HepG2 (cell line): ENCODE results near the gene HPCAL1. TPM values are rescaled to one million over a fixed set of nuclear protein-coding genes. Genes with fewer than 3 reads are reported as not detected.

ENCODE experiments used
- AGO1 ChIP-seq: fragments of 200-400 bp; formaldehyde crosslinking; IDR thresholded peaks from 2 replicates; pipeline ENCODE4 v1.6.1; 2017; ENCODE audit warnings: mild to moderate bottlenecking, low read depth, low read length, moderate library complexity; ENCODE audit not compliant: poor library complexity, severe bottlenecking
- CBFB ChIP-seq: sonication (generic); formaldehyde crosslinking; IDR thresholded peaks from 2 replicates; pipeline ENCODE4 v1.4.0; 2020; ENCODE audit warnings: missing genetic modification reagents
- FIP1L1 ChIP-seq: fragments of 200-400 bp; formaldehyde crosslinking; IDR thresholded peaks from 2 replicates; pipeline ENCODE4 v1.6.1; 2018; ENCODE audit warnings: low read depth, mild to moderate bottlenecking, low read length, moderate library complexity, borderline replicate concordance; ENCODE audit not compliant: insufficient read depth
- FOXJ3 ChIP-seq: sonication (generic); formaldehyde crosslinking; IDR thresholded peaks from 2 replicates; pipeline ENCODE4 v1.4.0; 2020; ENCODE audit warnings: missing genetic modification reagents, mild to moderate bottlenecking, borderline replicate concordance
- HINFP ChIP-seq: sonication (generic); formaldehyde crosslinking; IDR thresholded peaks from 2 replicates; pipeline ENCODE4 v1.4.0; 2020; ENCODE audit warnings: low read depth, mild to moderate bottlenecking, missing genetic modification reagents
- JUND ChIP-seq: sonication (generic); formaldehyde crosslinking; IDR thresholded peaks from 2 replicates; pipeline ENCODE4 v1.8.0; 2022; ENCODE audit warnings: mild to moderate bottlenecking, missing genetic modification reagents
- POGZ ChIP-seq: sonication (generic); formaldehyde crosslinking; IDR thresholded peaks from 2 replicates; pipeline ENCODE4 v1.4.0; 2020; ENCODE audit warnings: mild to moderate bottlenecking, missing genetic modification reagents
- TCF7 ChIP-seq: sonication (generic); IDR thresholded peaks from 2 replicates; pipeline ENCODE4 v1.6.1; 2016; ENCODE audit warnings: antibody characterized with exemption, low read depth
- ZBTB7A ChIP-seq: sonication (generic); formaldehyde crosslinking; IDR thresholded peaks from 2 replicates; pipeline ENCODE4 v1.8.0; 2022; ENCODE audit warnings: mild to moderate bottlenecking, missing genetic modification reagents
- ZNF766 ChIP-seq: sonication (generic); formaldehyde crosslinking; IDR thresholded peaks from 2 replicates; pipeline ENCODE4 v1.5.0; 2020; ENCODE audit warnings: missing genetic modification reagents, borderline replicate concordance
- polyA plus RNA-seq, 8 experiments: library from polyadenylated mRNA; depleted of rRNA in 3 of 8; stranded (reverse) in 7 of 8; unstranded in 1 of 8; fragments of >200 nt; fragmentation: Illumina TruSeq in 4 of 8; extraction: Trizol in 4 of 8; gene quantifications; 2 replicates each; pipeline versions ENCODE4 v1.2.1 to v1.2.3, GENCODE V29; 2011 to 2016; ENCODE audit warnings: low read depth in 4 of 8, missing spikeins in 1 of 8, mixed read lengths in 1 of 8; ENCODE audit not compliant: insufficient read depth in 1 of 8
- total RNA-seq, 5 experiments: library from RNA; depleted of rRNA; stranded (reverse); fragments of >200 nt; fragmentation: Illumina TruSeq; extraction: Trizol; gene quantifications; 2 replicates each; pipeline ENCODE4 v1.2.3, GENCODE V29; 2016; ENCODE audit warnings: low read depth in 1 of 5
- TF ChIP-seq, protein P1 (sequence below), 2 experiments: sonication (generic) in 1 of 2; formaldehyde crosslinking in 1 of 2; IDR thresholded peaks; 2 replicates each; pipeline versions ENCODE4 v1.4.0 to v1.6.1; 2018 to 2020; ENCODE audit warnings: missing genetic modification reagents in 2 of 2, borderline replicate concordance in 1 of 2, low read depth in 1 of 2, mild to moderate bottlenecking in 1 of 2, missing biosample characterization in 1 of 2
- TF ChIP-seq, protein P2 (sequence below): sonication (generic); formaldehyde crosslinking; IDR thresholded peaks from 2 replicates; pipeline ENCODE4 v1.4.0; 2020; ENCODE audit warnings: missing genetic modification reagents
- TF ChIP-seq, protein P3 (sequence below): sonication (generic); formaldehyde crosslinking; IDR thresholded peaks from 2 replicates; pipeline ENCODE4 v1.4.0; 2020; ENCODE audit warnings: mild to moderate bottlenecking, missing genetic modification reagents
- TF ChIP-seq, protein P4 (sequence below): sonication (generic); formaldehyde crosslinking; conservative IDR thresholded peaks from 2 replicates; pipeline ENCODE4 v1.4.0; 2020; ENCODE audit warnings: mild to moderate bottlenecking, missing genetic modification reagents, moderate library complexity

HPCAL1 gene
- total and polyA plus RNA-seq, 2 of the 13 experiments (the other 11 are each of a cell fraction or from before 2014, with no cell fraction given), result 29.5 to 29.9 TPM

DNA sequence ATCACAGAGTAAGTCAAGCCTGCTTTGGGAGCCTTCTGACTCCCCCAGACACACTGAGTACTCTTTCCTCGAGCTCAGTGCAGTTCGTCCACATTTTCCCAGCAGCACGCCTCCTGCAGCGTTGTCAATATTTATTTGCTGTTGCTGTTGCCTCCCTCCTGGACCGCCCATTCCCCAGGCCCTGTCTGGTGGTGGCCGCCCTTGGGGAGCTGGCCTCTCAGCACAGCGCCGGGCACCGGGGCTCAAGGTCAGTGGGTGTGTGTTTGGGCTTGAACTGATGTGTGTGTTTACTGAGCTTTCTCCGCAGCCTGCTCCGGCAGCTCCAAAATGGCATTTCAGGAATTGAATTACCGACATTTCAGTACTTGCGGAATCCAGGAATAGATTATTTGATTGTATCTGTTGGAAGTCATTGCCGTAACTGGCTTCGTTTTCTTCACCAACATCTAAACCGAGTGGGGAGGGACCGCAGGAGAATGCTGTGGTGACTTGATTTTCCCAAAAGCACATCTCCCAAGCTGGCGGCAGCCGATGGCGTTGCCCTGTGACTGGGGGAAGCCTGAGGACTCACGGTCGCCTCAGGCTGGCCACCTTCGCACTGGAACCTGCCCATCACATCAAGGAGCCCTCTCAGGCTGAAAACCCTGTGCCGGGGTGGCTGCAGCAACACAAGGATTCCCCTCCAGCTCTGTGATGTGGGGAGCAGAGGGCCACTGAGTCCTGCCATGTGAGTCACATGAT lies 66.0 kb downstream of the HPCAL1 start (continued):
- TF ChIP-seq, protein P1, sequence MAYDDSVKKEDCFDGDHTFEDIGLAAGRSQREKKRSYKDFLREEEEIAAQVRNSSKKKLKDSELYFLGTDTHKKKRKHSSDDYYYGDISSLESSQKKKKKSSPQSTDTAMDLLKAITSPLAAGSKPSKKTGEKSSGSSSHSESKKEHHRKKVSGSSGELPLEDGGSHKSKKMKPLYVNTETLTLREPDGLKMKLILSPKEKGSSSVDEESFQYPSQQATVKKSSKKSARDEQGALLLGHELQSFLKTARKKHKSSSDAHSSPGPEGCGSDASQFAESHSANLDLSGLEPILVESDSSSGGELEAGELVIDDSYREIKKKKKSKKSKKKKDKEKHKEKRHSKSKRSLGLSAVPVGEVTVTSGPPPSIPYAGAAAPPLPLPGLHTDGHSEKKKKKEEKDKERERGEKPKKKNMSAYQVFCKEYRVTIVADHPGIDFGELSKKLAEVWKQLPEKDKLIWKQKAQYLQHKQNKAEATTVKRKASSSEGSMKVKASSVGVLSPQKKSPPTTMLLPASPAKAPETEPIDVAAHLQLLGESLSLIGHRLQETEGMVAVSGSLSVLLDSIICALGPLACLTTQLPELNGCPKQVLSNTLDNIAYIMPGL (CRISPR knock-in tag; IDR thresholded peaks at IDR 0.05; ENCODE audit: borderline replicate concordance in 1 of 2, low read depth in 1 of 2), result 0 out of 4 replicates have a peak, but pooled peaks have one; percentile 51 to 73
- peak; percentile 96 for TF ChIP-seq FOXJ3 (CRISPR knock-in tag)
- TF ChIP-seq CBFB (CRISPR knock-in tag), result 0 out of 2 replicates have a peak, but pooled peaks have one; percentile 60
- TF ChIP-seq ZBTB7A (CRISPR knock-in tag), result peak; percentile 60; the same call in 1 of the 2 replicates
- no peak for TF ChIP-seq FIP1L1
- no peak for TF ChIP-seq AGO1
- TF ChIP-seq, protein P2, sequence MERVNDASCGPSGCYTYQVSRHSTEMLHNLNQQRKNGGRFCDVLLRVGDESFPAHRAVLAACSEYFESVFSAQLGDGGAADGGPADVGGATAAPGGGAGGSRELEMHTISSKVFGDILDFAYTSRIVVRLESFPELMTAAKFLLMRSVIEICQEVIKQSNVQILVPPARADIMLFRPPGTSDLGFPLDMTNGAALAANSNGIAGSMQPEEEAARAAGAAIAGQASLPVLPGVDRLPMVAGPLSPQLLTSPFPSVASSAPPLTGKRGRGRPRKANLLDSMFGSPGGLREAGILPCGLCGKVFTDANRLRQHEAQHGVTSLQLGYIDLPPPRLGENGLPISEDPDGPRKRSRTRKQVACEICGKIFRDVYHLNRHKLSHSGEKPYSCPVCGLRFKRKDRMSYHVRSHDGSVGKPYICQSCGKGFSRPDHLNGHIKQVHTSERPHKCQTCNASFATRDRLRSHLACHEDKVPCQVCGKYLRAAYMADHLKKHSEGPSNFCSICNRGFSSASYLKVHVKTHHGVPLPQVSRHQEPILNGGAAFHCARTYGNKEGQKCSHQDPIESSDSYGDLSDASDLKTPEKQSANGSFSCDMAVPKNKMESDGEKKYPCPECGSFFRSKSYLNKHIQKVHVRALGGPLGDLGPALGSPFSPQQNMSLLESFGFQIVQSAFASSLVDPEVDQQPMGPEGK (CRISPR knock-in tag), result peak; percentile 95
- TF ChIP-seq JUND (CRISPR knock-in tag), result peak; percentile 61; the same call in 1 of the 2 replicates
- TF ChIP-seq TCF7, result peak; percentile 62; the same call in 1 of the 2 replicates
- peak; percentile 69; the same call in 1 of the 2 replicates for TF ChIP-seq ZNF766 (CRISPR knock-in tag)
- TF ChIP-seq, protein P3, sequence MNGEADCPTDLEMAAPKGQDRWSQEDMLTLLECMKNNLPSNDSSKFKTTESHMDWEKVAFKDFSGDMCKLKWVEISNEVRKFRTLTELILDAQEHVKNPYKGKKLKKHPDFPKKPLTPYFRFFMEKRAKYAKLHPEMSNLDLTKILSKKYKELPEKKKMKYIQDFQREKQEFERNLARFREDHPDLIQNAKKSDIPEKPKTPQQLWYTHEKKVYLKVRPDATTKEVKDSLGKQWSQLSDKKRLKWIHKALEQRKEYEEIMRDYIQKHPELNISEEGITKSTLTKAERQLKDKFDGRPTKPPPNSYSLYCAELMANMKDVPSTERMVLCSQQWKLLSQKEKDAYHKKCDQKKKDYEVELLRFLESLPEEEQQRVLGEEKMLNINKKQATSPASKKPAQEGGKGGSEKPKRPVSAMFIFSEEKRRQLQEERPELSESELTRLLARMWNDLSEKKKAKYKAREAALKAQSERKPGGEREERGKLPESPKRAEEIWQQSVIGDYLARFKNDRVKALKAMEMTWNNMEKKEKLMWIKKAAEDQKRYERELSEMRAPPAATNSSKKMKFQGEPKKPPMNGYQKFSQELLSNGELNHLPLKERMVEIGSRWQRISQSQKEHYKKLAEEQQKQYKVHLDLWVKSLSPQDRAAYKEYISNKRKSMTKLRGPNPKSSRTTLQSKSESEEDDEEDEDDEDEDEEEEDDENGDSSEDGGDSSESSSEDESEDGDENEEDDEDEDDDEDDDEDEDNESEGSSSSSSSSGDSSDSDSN (CRISPR knock-in tag), result peak; percentile 98
- 0 out of 2 replicates have a peak, but pooled peaks have one; percentile 33 for TF ChIP-seq HINFP (CRISPR knock-in tag)
- TF ChIP-seq POGZ (CRISPR knock-in tag), result peak; percentile 64; the same call in 1 of the 2 replicates
- TF ChIP-seq, protein P4, sequence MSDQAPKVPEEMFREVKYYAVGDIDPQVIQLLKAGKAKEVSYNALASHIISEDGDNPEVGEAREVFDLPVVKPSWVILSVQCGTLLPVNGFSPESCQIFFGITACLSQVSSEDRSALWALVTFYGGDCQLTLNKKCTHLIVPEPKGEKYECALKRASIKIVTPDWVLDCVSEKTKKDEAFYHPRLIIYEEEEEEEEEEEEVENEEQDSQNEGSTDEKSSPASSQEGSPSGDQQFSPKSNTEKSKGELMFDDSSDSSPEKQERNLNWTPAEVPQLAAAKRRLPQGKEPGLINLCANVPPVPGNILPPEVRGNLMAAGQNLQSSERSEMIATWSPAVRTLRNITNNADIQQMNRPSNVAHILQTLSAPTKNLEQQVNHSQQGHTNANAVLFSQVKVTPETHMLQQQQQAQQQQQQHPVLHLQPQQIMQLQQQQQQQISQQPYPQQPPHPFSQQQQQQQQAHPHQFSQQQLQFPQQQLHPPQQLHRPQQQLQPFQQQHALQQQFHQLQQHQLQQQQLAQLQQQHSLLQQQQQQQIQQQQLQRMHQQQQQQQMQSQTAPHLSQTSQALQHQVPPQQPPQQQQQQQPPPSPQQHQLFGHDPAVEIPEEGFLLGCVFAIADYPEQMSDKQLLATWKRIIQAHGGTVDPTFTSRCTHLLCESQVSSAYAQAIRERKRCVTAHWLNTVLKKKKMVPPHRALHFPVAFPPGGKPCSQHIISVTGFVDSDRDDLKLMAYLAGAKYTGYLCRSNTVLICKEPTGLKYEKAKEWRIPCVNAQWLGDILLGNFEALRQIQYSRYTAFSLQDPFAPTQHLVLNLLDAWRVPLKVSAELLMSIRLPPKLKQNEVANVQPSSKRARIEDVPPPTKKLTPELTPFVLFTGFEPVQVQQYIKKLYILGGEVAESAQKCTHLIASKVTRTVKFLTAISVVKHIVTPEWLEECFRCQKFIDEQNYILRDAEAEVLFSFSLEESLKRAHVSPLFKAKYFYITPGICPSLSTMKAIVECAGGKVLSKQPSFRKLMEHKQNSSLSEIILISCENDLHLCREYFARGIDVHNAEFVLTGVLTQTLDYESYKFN (CRISPR knock-in tag), result peak; percentile 95
